ENCODE results near the gene SLC20A1. TPM values are rescaled to one million over a fixed set of nuclear protein-coding genes. Genes with fewer than 3 reads are reported as not detected.
A peak's percentile ranks its signal among the peaks of the same experiment; 100 is the strongest.

SLC20A1 gene
- total RNA-seq, 1 experiment from 2014 or later, result 123 TPM

GRCh38 chr2:112634153-112634873 is 11.4 kb upstream of the SLC20A1 start:
- no peak overlapping the region for H3K4ac ChIP-seq (ENCODE audit: low read depth, low read length)
- H3K9me3 Mint-ChIP-seq, result no peaks in the 10 kb centered on the region; a peak in 1 of 5 replicates
- no peak overlapping the region for H2BK12ac ChIP-seq (ENCODE audit: insufficient read length, low read depth, low read length)

More at GRCh38 chr2:112634153-112634873, 11.4 kb upstream of the SLC20A1 start:
- Histone ChIP-seq H3K27ac (ENCODE audit: insufficient read length, low read depth, low read length) (no peak overlapping the region), H3K23me2 (ENCODE audit: insufficient read length, low read depth, low read length, poor library complexity, severe bottlenecking) (no peaks in the 10 kb centered on the region), H3K4me1 (ENCODE audit: insufficient read depth, low read length) (peaks cover 6% of the 10 kb centered on the region), H2BK20ac (ENCODE audit: low read depth, low read length, poor library complexity, severe bottlenecking) (no peak overlapping the region), H3K79me1 (ENCODE audit: insufficient read depth, low read depth, low read length, poor library complexity, severe bottlenecking) (no peaks in the 10 kb centered on the region), H4K8ac (replicated peaks; ENCODE audit: insufficient read length, low read depth, low read length) (no peak overlapping the region), H3K9ac (ENCODE audit: extremely low read depth, insufficient read length, low read length) (no peak overlapping the region), H2AK5ac (ENCODE audit: insufficient read length, low read length) (no peak overlapping the region), H2AFZ (ENCODE audit: low read length) (no peak overlapping the region), H4K20me1 (ENCODE audit: control insufficient read depth, insufficient read depth, insufficient read length) (no peaks in the 10 kb centered on the region), H3K79me2 (ENCODE audit: insufficient read depth, low read length) (no peaks in the 10 kb centered on the region), H2BK120ac (ENCODE audit: low read depth, low read length, poor library complexity, severe bottlenecking) (no peak overlapping the region), H4K5ac (ENCODE audit: insufficient read length, low read depth, low read length) (no peak overlapping the region), H2BK5ac (ENCODE audit: insufficient read length, low read length) (no peak overlapping the region), H3K18ac (ENCODE audit: insufficient read length, low read depth, low read length) (no peak overlapping the region), H2BK15ac (ENCODE audit: low read depth, low read length) (no peak overlapping the region), H3K56ac (ENCODE audit: insufficient read length, low read depth, low read length) (no peak overlapping the region), H3K14ac (ENCODE audit: insufficient read depth, low read length) (no peak overlapping the region), H3K9me3 (ENCODE audit: control insufficient read depth, low read depth, low read length) (no peaks in the 10 kb centered on the region), H3K23ac (ENCODE audit: insufficient read length, low read depth, low read length) (no peak overlapping the region), H3T11ph (ENCODE audit: low read length) (no peak overlapping the region), H3K27me3 (ENCODE audit: insufficient read depth, low read length) (no peaks in the 10 kb centered on the region), H3K4me2 (ENCODE audit: insufficient read depth, insufficient read length, low read length) (no peak overlapping the region), H4K91ac (ENCODE audit: insufficient read length, low read depth, low read length) (no peak overlapping the region)
- peaks cover 24 to 28% of the 10 kb centered on the region in 2 experiments for H3K4me1 Mint-ChIP-seq
- peak overlapping the region in 1 of 3 experiments; percentile 16; a peak in 1 of 7 replicates for H3K27ac Mint-ChIP-seq
- H3K36me3 Mint-ChIP-seq (ENCODE audit: insufficient read depth in 1 of 3, low read depth in 3 of 3), result no peaks in the 10 kb centered on the region; a peak in 1 of 7 replicates
- no CpG with 5 or more reads among the region's 16 CpGs for WGBS (ENCODE audit: extremely low coverage, insufficient read length, low lambda C conversion rate)
- H3K27me3 Mint-ChIP-seq (ENCODE audit: low read depth), result peaks cover 1% of the 10 kb centered on the region; the same call in 1 of the 2 replicates
- no peak overlapping the region for H3K4me3 Mint-ChIP-seq
- no peak for TF ChIP-seq CTCF (conservative IDR thresholded peaks at IDR 0.05)
- DNase-seq, result no peak

Measured in H9 (cell line).